GM12892 (cell line): ENCODE measurements around the gene DCLK2.

Experiments used
- POLR2A ChIP-seq: IDR thresholded peaks from 2 replicates; pipeline ENCODE4 v1.6.1; 2011; ENCODE audit warnings: low read depth, low read length, control low read depth
- POLR2AphosphoS5 ChIP-seq: IDR thresholded peaks from 2 replicates; pipeline ENCODE4 v1.6.1; 2011; ENCODE audit warnings: low read depth, low read length, control low read depth
- TAF1 ChIP-seq: IDR thresholded peaks from 2 replicates; pipeline ENCODE4 v1.6.1; 2011; ENCODE audit warnings: low read depth, mild to moderate bottlenecking, control low read depth, low read length, borderline replicate concordance

- TF ChIP-seq POLR2A (no peak), POLR2AphosphoS5 (no peak), TAF1 (no peak)
Observed at GRCh38 chr4:150044517-150044916, 33.7 kb upstream of the DCLK2 start.
